GM21619 (cell line): ENCODE results near the gene HOXC6.
"Not testable (repeated sequence)": the region's sequence is repeated elsewhere in the genome, so short reads cannot be mapped to it uniquely, and the experiment has no call there.

ENCODE experiments used
- ATAC-seq: cut with Tn5 transposase; IDR thresholded peaks from one replicate; pipeline ENCODE4 v1.9.1; 2021; ENCODE audit not compliant: unreplicated experiment

Gene HOXC6

DNA sequence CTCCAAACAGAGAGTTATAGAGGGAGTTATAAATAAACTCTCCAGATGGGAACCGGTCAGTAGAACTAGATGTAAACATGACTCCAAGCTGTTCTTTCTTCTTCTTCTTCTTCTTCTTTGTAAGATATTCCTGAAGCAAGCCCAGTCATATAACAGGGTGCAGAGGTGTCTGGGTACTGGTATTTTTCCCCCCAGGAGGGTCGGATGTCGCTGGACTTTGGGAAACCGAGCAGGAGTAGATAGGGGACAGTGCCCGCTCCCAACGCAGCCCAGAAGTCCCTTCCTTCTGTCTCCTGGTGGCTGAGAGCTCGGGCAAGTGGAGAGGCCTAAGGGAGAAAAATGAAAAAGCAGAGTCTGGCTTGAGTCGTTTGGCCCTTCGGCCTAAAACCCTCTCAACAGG, 50.9 kb downstream of the HOXC6 start:
- ATAC-seq, result not testable (repeated sequence)
